ENCODE measurements around the gene RALGPS1.

RALGPS1 gene

GRCh38 chr9:127036437-127036836 lies 121.9 kb downstream of the RALGPS1 start:
- 100% methylated on average over 2 of the region's 2 CpGs for WGBS (ENCODE audit: insufficient coverage)
- H3K27ac ChIP-seq (ENCODE audit: insufficient read depth in 1 of 2, low read depth in 1 of 2, low read length in 2 of 2, poor library complexity in 1 of 2, severe bottlenecking in 2 of 2): no peak overlapping the region
- POLR2A ChIA-PET: no interaction called here
- H3K9me3 ChIP-seq (ENCODE audit: control extremely low read depth in 1 of 5, control insufficient read depth in 4 of 5, insufficient read depth in 2 of 5, low read depth in 1 of 5, low read length in 4 of 5): no peaks in the 10 kb centered on the region
- no peak for DNase-seq
- H3K36me3 ChIP-seq (ENCODE audit: control insufficient read depth in 4 of 4, insufficient read depth in 4 of 4, low read length in 3 of 4): no peaks in the 10 kb centered on the region
- no peak overlapping the region for H3K4me3 ChIP-seq (ENCODE audit: control insufficient read depth in 1 of 7, extremely low read depth in 1 of 7, insufficient read depth in 4 of 7, low read depth in 2 of 7, low read length in 6 of 7)
- CTCF ChIA-PET: no interaction called here
- H3K4me1 ChIP-seq (ENCODE audit: control extremely low read depth in 1 of 4, control insufficient read depth in 4 of 4, insufficient read depth in 4 of 4, low read length in 3 of 4): no peaks in the 10 kb centered on the region
- no peaks in the 10 kb centered on the region for H3K27me3 ChIP-seq (replicated peaks in 2 of 5; ENCODE audit: control insufficient read depth in 4 of 5, insufficient read depth in 5 of 5, low read length in 4 of 5)

DNA sequence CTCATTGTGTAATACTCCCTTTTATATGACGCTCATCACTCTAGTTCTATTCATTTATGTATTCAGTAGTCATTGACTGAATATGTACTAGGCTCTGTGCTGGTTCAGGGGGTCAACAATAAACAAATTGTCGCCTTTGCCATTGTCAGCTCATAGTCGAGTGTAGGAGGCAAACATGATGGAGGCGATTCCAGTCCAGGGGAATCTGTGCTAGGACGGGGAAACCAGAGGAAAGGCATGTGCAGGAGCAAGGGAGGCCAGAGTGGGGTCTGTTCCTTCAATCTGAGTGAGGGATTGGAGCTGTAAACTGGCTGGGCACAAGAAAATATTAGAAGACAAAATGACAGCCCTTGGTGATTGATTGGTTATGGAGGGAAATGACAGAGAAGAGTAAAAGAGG lies 123.9 kb downstream of the RALGPS1 start:
- H3K9me3 ChIP-seq (ENCODE audit: control extremely low read depth in 1 of 5, control insufficient read depth in 4 of 5, insufficient read depth in 2 of 5, low read depth in 1 of 5, low read length in 4 of 5): no peaks in the 10 kb centered on the region
- WGBS (ENCODE audit: insufficient coverage): 100% methylated on average over 4 of the region's 5 CpGs
- H3K4me3 ChIP-seq (ENCODE audit: control insufficient read depth in 1 of 7, extremely low read depth in 1 of 7, insufficient read depth in 4 of 7, low read depth in 2 of 7, low read length in 6 of 7): no peak overlapping the region
- CTCF ChIA-PET: interaction anchor here (0.9 kb wide), 1 partner anchor 16 kb away, joined by 3 read pairs; no protein-coding TSS in a partner anchor
- POLR2A ChIA-PET: no interaction called here
- no peaks in the 10 kb centered on the region for H3K27me3 ChIP-seq (replicated peaks in 2 of 5; ENCODE audit: control insufficient read depth in 4 of 5, insufficient read depth in 5 of 5, low read length in 4 of 5)
- no peaks in the 10 kb centered on the region for H3K4me1 ChIP-seq (ENCODE audit: control extremely low read depth in 1 of 4, control insufficient read depth in 4 of 4, insufficient read depth in 4 of 4, low read length in 3 of 4)
- no peak for DNase-seq
- no peak overlapping the region for H3K27ac ChIP-seq (ENCODE audit: insufficient read depth in 1 of 2, low read depth in 1 of 2, low read length in 2 of 2, poor library complexity in 1 of 2, severe bottlenecking in 2 of 2)
- no peaks in the 10 kb centered on the region for H3K36me3 ChIP-seq (ENCODE audit: control insufficient read depth in 4 of 4, insufficient read depth in 4 of 4, low read length in 3 of 4)

DNA sequence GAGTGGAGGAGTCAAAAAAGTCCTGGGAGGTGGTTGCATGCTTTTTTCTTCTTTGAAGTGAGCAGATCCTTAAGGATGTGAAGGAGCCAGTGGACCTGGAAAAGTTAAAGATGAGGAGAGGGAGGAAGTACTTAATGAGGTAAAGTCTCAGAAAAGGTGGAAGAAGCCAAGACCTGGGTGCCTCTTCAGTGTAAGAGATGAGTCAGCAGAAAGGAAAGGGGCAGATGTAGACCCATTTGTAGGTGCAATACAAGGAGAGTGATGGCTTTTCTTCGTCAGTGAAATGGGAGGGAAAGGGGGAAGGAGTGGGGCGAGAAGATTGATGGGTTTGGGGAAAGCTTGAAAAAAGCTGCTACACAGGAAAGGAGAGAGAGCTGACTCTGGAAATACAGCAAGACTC lies 124.9 kb downstream of the RALGPS1 start:
- Histone ChIP-seq H3K36me3 (ENCODE audit: control insufficient read depth in 4 of 4, insufficient read depth in 4 of 4, low read length in 3 of 4) (no peaks in the 10 kb centered on the region), H3K27me3 (replicated peaks in 2 of 5; ENCODE audit: control insufficient read depth in 4 of 5, insufficient read depth in 5 of 5, low read length in 4 of 5) (no peaks in the 10 kb centered on the region), H3K4me1 (ENCODE audit: control extremely low read depth in 1 of 4, control insufficient read depth in 4 of 4, insufficient read depth in 4 of 4, low read length in 3 of 4) (no peaks in the 10 kb centered on the region), H3K27ac (ENCODE audit: insufficient read depth in 1 of 2, low read depth in 1 of 2, low read length in 2 of 2, poor library complexity in 1 of 2, severe bottlenecking in 2 of 2) (no peak overlapping the region), H3K9me3 (ENCODE audit: control extremely low read depth in 1 of 5, control insufficient read depth in 4 of 5, insufficient read depth in 2 of 5, low read depth in 1 of 5, low read length in 4 of 5) (no peaks in the 10 kb centered on the region), H3K4me3 (ENCODE audit: control insufficient read depth in 1 of 7, extremely low read depth in 1 of 7, insufficient read depth in 4 of 7, low read depth in 2 of 7, low read length in 6 of 7) (no peak overlapping the region)
- DNase-seq: no peak
- POLR2A ChIA-PET: no interaction called here
- 100% methylated on average over 2 of the region's 2 CpGs for WGBS (ENCODE audit: insufficient coverage)
- CTCF ChIA-PET: interaction anchor here (1.1 kb wide), 1 partner anchor 16 kb away, joined by 3 read pairs; no protein-coding TSS in a partner anchor

GRCh38 chr9:127045148-127045547 lies 130.6 kb downstream of the RALGPS1 start:
- WGBS (ENCODE audit: insufficient coverage): no CpG with 5 or more reads among the region's 1 CpG
- no peak for DNase-seq
- no peak overlapping the region for H3K27ac ChIP-seq (ENCODE audit: insufficient read depth in 1 of 2, low read depth in 1 of 2, low read length in 2 of 2, poor library complexity in 1 of 2, severe bottlenecking in 2 of 2)
- H3K4me1 ChIP-seq (ENCODE audit: control extremely low read depth in 1 of 4, control insufficient read depth in 4 of 4, insufficient read depth in 4 of 4, low read length in 3 of 4): peaks cover 0 to 19% (median 11%) of the 10 kb centered on the region in 4 experiments
- POLR2A ChIA-PET: no interaction called here
- no peak overlapping the region for H3K4me3 ChIP-seq (ENCODE audit: control insufficient read depth in 1 of 7, extremely low read depth in 1 of 7, insufficient read depth in 4 of 7, low read depth in 2 of 7, low read length in 6 of 7)
- CTCF ChIA-PET: no interaction called here
- no peaks in the 10 kb centered on the region for H3K27me3 ChIP-seq (replicated peaks in 2 of 5; ENCODE audit: control insufficient read depth in 4 of 5, insufficient read depth in 5 of 5, low read length in 4 of 5)
- H3K36me3 ChIP-seq (ENCODE audit: control insufficient read depth in 4 of 4, insufficient read depth in 4 of 4, low read length in 3 of 4): no peaks in the 10 kb centered on the region
- no peaks in the 10 kb centered on the region for H3K9me3 ChIP-seq (ENCODE audit: control extremely low read depth in 1 of 5, control insufficient read depth in 4 of 5, insufficient read depth in 2 of 5, low read depth in 1 of 5, low read length in 4 of 5)

DNA sequence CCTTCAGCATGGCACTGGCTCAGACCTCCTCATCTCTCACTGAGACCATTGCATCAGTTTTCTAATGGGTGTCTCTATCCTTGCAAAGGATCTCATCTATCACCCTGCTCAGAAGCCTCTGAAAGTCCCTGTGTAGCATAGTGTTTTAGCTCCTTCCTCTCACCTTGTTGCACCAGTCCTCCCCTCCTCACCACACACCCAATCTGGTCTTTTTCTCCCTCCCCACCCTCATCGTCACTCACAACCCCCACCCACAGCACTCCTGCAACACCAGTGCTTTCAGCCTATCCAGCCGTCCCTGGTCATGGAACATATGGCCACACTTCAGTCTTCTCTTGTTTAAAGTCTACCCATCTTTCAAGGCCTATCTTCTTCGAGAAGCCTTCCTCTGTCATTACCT lies 133.4 kb downstream of the RALGPS1 start:
- H3K27ac ChIP-seq (ENCODE audit: insufficient read depth in 1 of 2, low read depth in 1 of 2, low read length in 2 of 2, poor library complexity in 1 of 2, severe bottlenecking in 2 of 2): no peak overlapping the region
- no peaks in the 10 kb centered on the region for H3K9me3 ChIP-seq (ENCODE audit: control extremely low read depth in 1 of 5, control insufficient read depth in 4 of 5, insufficient read depth in 2 of 5, low read depth in 1 of 5, low read length in 4 of 5)
- 91% methylated on average over 2 of the region's 3 CpGs for WGBS (ENCODE audit: insufficient coverage)
- POLR2A ChIA-PET: no interaction called here
- H3K4me3 ChIP-seq (ENCODE audit: control insufficient read depth in 1 of 7, extremely low read depth in 1 of 7, insufficient read depth in 4 of 7, low read depth in 2 of 7, low read length in 6 of 7): no peak overlapping the region
- no peak for DNase-seq
- CTCF ChIA-PET: no interaction called here
- peaks cover 0 to 24% (median 14%) of the 10 kb centered on the region in 4 experiments for H3K4me1 ChIP-seq (ENCODE audit: control extremely low read depth in 1 of 4, control insufficient read depth in 4 of 4, insufficient read depth in 4 of 4, low read length in 3 of 4)
- H3K36me3 ChIP-seq (ENCODE audit: control insufficient read depth in 4 of 4, insufficient read depth in 4 of 4, low read length in 3 of 4): no peaks in the 10 kb centered on the region
- H3K27me3 ChIP-seq (replicated peaks in 2 of 5; ENCODE audit: control insufficient read depth in 4 of 5, insufficient read depth in 5 of 5, low read length in 4 of 5): no peaks in the 10 kb centered on the region

DNA sequence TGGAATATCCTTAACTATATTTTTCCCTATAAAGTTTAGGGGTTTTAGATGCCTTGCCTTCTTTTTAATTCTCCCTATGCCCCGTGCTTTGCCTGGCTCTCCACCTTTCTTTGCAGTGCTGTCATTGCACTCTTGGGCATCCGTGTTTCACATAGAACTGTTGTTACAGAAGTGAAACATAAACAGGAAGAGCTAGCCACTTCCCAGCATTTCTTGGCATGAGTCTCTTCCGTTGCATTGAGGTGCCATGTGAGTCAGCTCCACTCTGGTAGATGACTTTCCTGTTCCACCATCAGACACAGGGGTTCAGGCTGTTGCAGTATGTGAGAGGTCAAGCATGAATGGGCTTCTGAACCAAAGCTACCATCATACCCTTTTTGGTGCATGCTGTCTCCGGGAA lies 134.5 kb downstream of the RALGPS1 start:
- peak overlapping the region in 1 of 2 experiments; percentile 5 for H3K27ac ChIP-seq (ENCODE audit: insufficient read depth in 1 of 2, low read depth in 1 of 2, low read length in 2 of 2, poor library complexity in 1 of 2, severe bottlenecking in 2 of 2)
- H3K4me1 ChIP-seq (ENCODE audit: control extremely low read depth in 1 of 4, control insufficient read depth in 4 of 4, insufficient read depth in 4 of 4, low read length in 3 of 4): peaks cover 0 to 24% (median 14%) of the 10 kb centered on the region in 4 experiments
- 0% methylated on average over 2 of the region's 4 CpGs for WGBS (ENCODE audit: insufficient coverage)
- CTCF ChIA-PET: no interaction called here
- H3K4me3 ChIP-seq (ENCODE audit: control insufficient read depth in 1 of 7, extremely low read depth in 1 of 7, insufficient read depth in 4 of 7, low read depth in 2 of 7, low read length in 6 of 7): peak overlapping the region in 3 of 7 experiments; percentile 13 to 52 (median 20)
- no peaks in the 10 kb centered on the region for H3K27me3 ChIP-seq (replicated peaks in 2 of 5; ENCODE audit: control insufficient read depth in 4 of 5, insufficient read depth in 5 of 5, low read length in 4 of 5)
- H3K36me3 ChIP-seq (ENCODE audit: control insufficient read depth in 4 of 4, insufficient read depth in 4 of 4, low read length in 3 of 4): no peaks in the 10 kb centered on the region
- POLR2A ChIA-PET: no interaction called here
- no peaks in the 10 kb centered on the region for H3K9me3 ChIP-seq (ENCODE audit: control extremely low read depth in 1 of 5, control insufficient read depth in 4 of 5, insufficient read depth in 2 of 5, low read depth in 1 of 5, low read length in 4 of 5)
- peak; percentile 60 to 82 (median 74) for DNase-seq

DNA sequence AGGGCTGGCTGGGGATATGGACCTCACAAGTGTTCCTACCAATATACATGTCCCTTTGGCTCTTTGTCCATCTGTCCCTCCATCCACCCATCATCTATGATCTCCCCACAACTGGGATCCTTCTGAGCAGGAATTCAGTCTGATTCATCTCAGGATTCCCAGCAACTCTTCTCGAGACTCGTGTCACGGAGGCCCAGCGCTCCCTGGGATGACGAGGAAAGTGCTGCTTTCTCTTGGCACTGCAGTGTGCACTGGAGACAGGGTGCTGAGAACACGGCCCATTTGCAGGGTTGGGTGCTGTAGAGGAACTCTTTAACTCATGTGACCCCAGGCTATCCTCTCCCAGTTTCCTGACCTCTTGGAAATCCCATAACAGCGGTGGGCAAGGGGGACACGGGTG lies 135.0 kb downstream of the RALGPS1 start:
- H3K27ac ChIP-seq (ENCODE audit: insufficient read depth in 1 of 2, low read depth in 1 of 2, low read length in 2 of 2, poor library complexity in 1 of 2, severe bottlenecking in 2 of 2): no peak overlapping the region
- DNase-seq: no peak
- WGBS (ENCODE audit: insufficient coverage): 98% methylated on average over 5 of the region's 8 CpGs
- H3K36me3 ChIP-seq (ENCODE audit: control insufficient read depth in 4 of 4, insufficient read depth in 4 of 4, low read length in 3 of 4): no peaks in the 10 kb centered on the region
- peaks cover 0 to 24% (median 14%) of the 10 kb centered on the region in 4 experiments for H3K4me1 ChIP-seq (ENCODE audit: control extremely low read depth in 1 of 4, control insufficient read depth in 4 of 4, insufficient read depth in 4 of 4, low read length in 3 of 4)
- no peak overlapping the region for H3K4me3 ChIP-seq (ENCODE audit: control insufficient read depth in 1 of 7, extremely low read depth in 1 of 7, insufficient read depth in 4 of 7, low read depth in 2 of 7, low read length in 6 of 7)
- no peaks in the 10 kb centered on the region for H3K9me3 ChIP-seq (ENCODE audit: control extremely low read depth in 1 of 5, control insufficient read depth in 4 of 5, insufficient read depth in 2 of 5, low read depth in 1 of 5, low read length in 4 of 5)
- ChIA-PET POLR2A (no interaction called here), CTCF (no interaction called here)
- no peaks in the 10 kb centered on the region for H3K27me3 ChIP-seq (replicated peaks in 2 of 5; ENCODE audit: control insufficient read depth in 4 of 5, insufficient read depth in 5 of 5, low read length in 4 of 5)
